ENCODE results near the gene TTC3. TPM values are rescaled to one million over a fixed set of nuclear protein-coding genes. Genes with fewer than 3 reads are reported as not detected.
"Not testable (repeated sequence)": the region's sequence is repeated elsewhere in the genome, so short reads cannot be mapped to it uniquely, and the experiment has no call there.

TTC3 gene
- total and polyA plus RNA-seq, 2 experiments from 2014 or later: 146 to 196 TPM

- Histone ChIP-seq H3K4me1 (ENCODE audit: insufficient read depth) (no peaks in the 10 kb centered on the region), H3K9me2 (replicated peaks; ENCODE audit: insufficient read depth) (no peaks in the 10 kb centered on the region), H3K27ac (no peak overlapping the region), H3K4me2 (no peak overlapping the region), H3K9me3 (ENCODE audit: low read depth) (peaks cover 7% of the 10 kb centered on the region), H4K20me1 (ENCODE audit: insufficient read depth, poor library complexity, severe bottlenecking) (peaks cover 4% of the 10 kb centered on the region), H3K79me2 (peaks cover 65% of the 10 kb centered on the region), H3K4me3 (no peak overlapping the region), H2AFZ (no peak overlapping the region), H3K36me3 (replicated peaks; ENCODE audit: insufficient read depth, low read depth) (peaks cover 12% of the 10 kb centered on the region), H3K27me3 (no peaks in the 10 kb centered on the region)
- no peak for DNase-seq (ENCODE audit: low spot score)
- TF ChIP-seq CTCF (IDR thresholded peaks at IDR 0.05; ENCODE audit: poor library complexity) (no peak), EZH2phosphoT487 (IDR thresholded peaks at IDR 0.05; ENCODE audit: low read depth, severe bottlenecking, unreplicated experiment) (no peak), EZH2 (IDR thresholded peaks at IDR 0.05; ENCODE audit: borderline replicate concordance) (no peak)
- 100% methylated on average over 2 of the region's 2 CpGs for WGBS (ENCODE audit: low lambda C conversion rate, missing lambda C conversion rate)
Observed at GRCh38 chr21:37106998-37107397, 33.9 kb downstream of the TTC3 start.

DNA sequence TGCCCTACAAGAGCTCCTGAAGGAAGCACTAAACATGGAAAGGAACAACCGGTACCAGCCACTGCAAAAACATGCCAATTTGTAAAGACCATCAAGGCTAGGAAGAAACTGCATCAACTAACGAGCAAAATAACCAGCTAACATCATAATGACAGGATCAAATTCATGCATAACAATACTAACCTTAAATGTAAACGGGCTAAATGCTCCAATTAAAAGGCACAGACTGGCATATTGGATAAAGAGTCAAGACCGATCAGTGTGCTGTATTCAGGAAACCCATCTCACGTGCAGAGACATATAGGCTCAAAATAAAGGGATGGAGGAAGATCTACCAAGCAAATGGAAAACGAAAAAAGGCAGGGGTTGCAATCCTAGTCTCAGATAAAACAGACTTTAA lies 38.0 kb downstream of the TTC3 start:
- 82% methylated on average over 6 of the region's 6 CpGs for WGBS (ENCODE audit: low lambda C conversion rate, missing lambda C conversion rate)
- H3K4me3 ChIP-seq; H3K27ac ChIP-seq; H3K9me3 ChIP-seq (ENCODE audit: low read depth); H3K9me2 ChIP-seq (replicated peaks; ENCODE audit: insufficient read depth); H3K4me1 ChIP-seq (ENCODE audit: insufficient read depth); H4K20me1 ChIP-seq (ENCODE audit: insufficient read depth, poor library complexity, severe bottlenecking); DNase-seq (ENCODE audit: low spot score); H3K27me3 ChIP-seq; H3K4me2 ChIP-seq; H2AFZ ChIP-seq: not testable (repeated sequence)
- peaks cover 25% of the 10 kb centered on the region for H3K79me2 ChIP-seq
- peaks cover 12% of the 10 kb centered on the region for H3K36me3 ChIP-seq (replicated peaks; ENCODE audit: insufficient read depth, low read depth)

GRCh38 chr21:37114301-37114700 lies 41.2 kb downstream of the TTC3 start:
- not testable (repeated sequence) for H3K4me2 ChIP-seq

DNA sequence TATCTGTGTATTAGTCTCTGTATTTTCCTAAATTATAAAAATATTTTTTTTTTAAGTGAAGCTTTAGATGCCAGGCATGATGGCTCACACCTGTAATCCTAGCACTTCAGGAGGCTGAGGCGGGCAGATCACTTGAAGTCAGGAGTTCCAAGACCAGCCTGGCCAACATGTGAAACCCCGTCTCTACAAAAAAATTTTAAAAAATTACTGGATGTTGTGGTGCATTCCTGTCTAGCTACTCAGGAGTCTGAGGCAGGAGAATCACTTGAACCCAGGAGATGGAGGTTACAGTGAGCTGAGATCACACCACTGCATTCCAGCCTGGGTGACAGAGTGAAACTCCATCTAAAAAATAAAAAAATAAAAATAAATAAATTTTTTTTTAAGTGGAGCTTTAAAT lies 43.4 kb downstream of the TTC3 start:
- H3K4me2 ChIP-seq; H3K9me3 ChIP-seq (ENCODE audit: low read depth); H3K4me3 ChIP-seq; H3K36me3 ChIP-seq (replicated peaks; ENCODE audit: insufficient read depth, low read depth); H2AFZ ChIP-seq; H3K79me2 ChIP-seq; H3K4me1 ChIP-seq (ENCODE audit: insufficient read depth); H3K9me2 ChIP-seq (replicated peaks; ENCODE audit: insufficient read depth); H3K27ac ChIP-seq; H4K20me1 ChIP-seq (ENCODE audit: insufficient read depth, poor library complexity, severe bottlenecking); DNase-seq (ENCODE audit: low spot score); H3K27me3 ChIP-seq: not testable (repeated sequence)
- WGBS (ENCODE audit: low lambda C conversion rate, missing lambda C conversion rate): 98% methylated on average over 2 of the region's 2 CpGs

More at GRCh38 chr21:37114301-37114700, 41.2 kb downstream of the TTC3 start:
- DNase-seq (ENCODE audit: low spot score); H4K20me1 ChIP-seq (ENCODE audit: insufficient read depth, poor library complexity, severe bottlenecking); H3K36me3 ChIP-seq (replicated peaks; ENCODE audit: insufficient read depth, low read depth); H3K4me3 ChIP-seq; H3K27me3 ChIP-seq; H3K79me2 ChIP-seq; H3K9me3 ChIP-seq (ENCODE audit: low read depth); H3K9me2 ChIP-seq (replicated peaks; ENCODE audit: insufficient read depth); H3K4me1 ChIP-seq (ENCODE audit: insufficient read depth); H3K27ac ChIP-seq; H2AFZ ChIP-seq: not testable (repeated sequence)
- WGBS (ENCODE audit: low lambda C conversion rate, missing lambda C conversion rate): 95% methylated on average over 1 of the region's 3 CpGs

DNA sequence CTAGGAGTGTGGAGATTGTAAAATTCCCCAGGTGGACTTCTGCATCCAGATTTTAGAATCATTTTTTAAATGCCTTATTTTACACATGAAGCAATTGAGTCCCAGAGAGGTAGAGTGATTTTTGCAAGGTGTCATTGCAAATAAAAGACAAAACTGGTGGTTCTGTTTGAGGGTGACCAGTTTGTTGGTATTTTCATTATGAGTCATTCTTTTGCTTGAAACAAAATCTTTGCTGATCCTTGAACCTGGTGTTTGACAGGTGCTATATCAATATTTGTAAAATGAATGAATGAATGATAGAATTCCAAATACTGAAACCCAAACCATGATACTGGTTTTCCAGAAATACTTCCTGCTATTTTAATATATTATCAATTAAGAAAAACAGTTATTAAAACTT lies 44.1 kb downstream of the TTC3 start:
- no peak for TF ChIP-seq CTCF (IDR thresholded peaks at IDR 0.05; ENCODE audit: poor library complexity)
- no peak for TF ChIP-seq EZH2 (IDR thresholded peaks at IDR 0.05; ENCODE audit: borderline replicate concordance)
- TF ChIP-seq EZH2phosphoT487 (IDR thresholded peaks at IDR 0.05; ENCODE audit: low read depth, severe bottlenecking, unreplicated experiment): no peak
- Histone ChIP-seq H3K79me2 (peaks cover 8% of the 10 kb centered on the region), H3K4me3 (no peak overlapping the region), H3K36me3 (replicated peaks; ENCODE audit: insufficient read depth, low read depth) (no peaks in the 10 kb centered on the region), H3K4me1 (ENCODE audit: insufficient read depth) (no peaks in the 10 kb centered on the region), H3K9me3 (ENCODE audit: low read depth) (no peaks in the 10 kb centered on the region), H3K27ac (no peak overlapping the region), H3K27me3 (no peaks in the 10 kb centered on the region), H3K9me2 (replicated peaks; ENCODE audit: insufficient read depth) (no peaks in the 10 kb centered on the region), H2AFZ (no peak overlapping the region), H3K4me2 (no peak overlapping the region), H4K20me1 (ENCODE audit: insufficient read depth, poor library complexity, severe bottlenecking) (peaks cover 2% of the 10 kb centered on the region)
- no peak for DNase-seq (ENCODE audit: low spot score)
